ENCODE results near the gene PACS1. TPM values are rescaled to one million over a fixed set of nuclear protein-coding genes. Genes with fewer than 3 reads are reported as not detected.

The PACS1 gene
- polyA plus RNA-seq, 1 of the 3 experiments (the other 2 are of a cell fraction) = 37.3 TPM

DNA sequence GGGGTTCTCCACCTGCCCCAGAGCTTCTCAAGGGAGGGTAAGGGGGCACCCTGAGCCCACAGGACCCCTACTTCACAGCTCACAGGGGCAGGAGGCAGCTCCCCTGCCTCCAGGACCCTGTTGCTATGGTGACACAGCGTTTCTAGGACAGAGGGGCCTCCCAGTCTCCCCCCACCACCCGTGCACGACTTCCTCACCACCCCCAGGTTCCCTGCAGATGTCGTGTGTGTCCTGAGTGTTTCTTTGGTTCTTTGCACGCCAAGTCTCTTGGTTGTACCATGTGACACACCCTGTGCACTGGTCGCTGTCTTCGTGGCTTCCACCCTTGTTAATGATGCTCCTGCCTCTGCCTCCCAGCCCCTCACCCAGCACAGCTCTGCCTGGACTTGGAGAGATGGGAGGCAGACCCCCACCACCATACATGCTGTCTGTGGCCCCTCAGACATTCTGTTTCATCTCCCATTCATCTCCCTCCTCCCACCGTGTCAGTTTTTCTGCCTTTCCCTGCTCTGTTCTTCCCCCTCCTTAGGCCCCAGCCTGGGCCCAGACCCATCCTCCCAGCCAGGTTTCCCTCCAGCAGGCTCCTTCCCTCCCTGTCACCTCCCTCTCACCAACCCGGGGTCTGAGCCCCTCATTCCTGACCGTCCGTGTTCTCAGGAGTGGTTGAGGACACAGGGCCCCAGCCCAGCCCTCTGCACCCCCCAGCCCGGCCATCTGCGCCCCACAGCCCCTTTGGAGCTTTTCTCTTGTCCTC, 173.9 kb downstream of the PACS1 start:
- POLR2A ChIA-PET = no interaction called here

More for the DNA sequence above, 173.9 kb downstream of the PACS1 start:
- H3K4me3 ChIP-seq (ENCODE audit: low read depth in 2 of 2, low read length in 1 of 2) = no peak overlapping the region
- TF ChIP-seq RFX5 (IDR thresholded peaks at IDR 0.05; ENCODE audit: low read length) (no peak), RAD21 (IDR thresholded peaks at IDR 0.05; ENCODE audit: low read length) (no peak), MXI1 (IDR thresholded peaks at IDR 0.05; ENCODE audit: low read depth, low read length) (no peak), GATA2 (CRISPR knock-in tag; IDR thresholded peaks at IDR 0.05) (no peak), CHD2 (IDR thresholded peaks at IDR 0.05; ENCODE audit: low read length, partially characterized antibody) (no peak), TEAD4 (IDR thresholded peaks at IDR 0.05; ENCODE audit: borderline replicate concordance, insufficient read depth) (no peak), YY1 (IDR thresholded peaks at IDR 0.05; ENCODE audit: low read depth) (no peak), USF2 (IDR thresholded peaks at IDR 0.05; ENCODE audit: borderline replicate concordance, low read depth, low read length) (no peak), RXRA (IDR thresholded peaks at IDR 0.05; ENCODE audit: borderline replicate concordance, low read depth) (no peak), EP300 (IDR thresholded peaks at IDR 0.05; ENCODE audit: borderline replicate concordance in 1 of 2, low read depth in 1 of 2, low read length in 1 of 2) (no peak), FOXJ3 (CRISPR knock-in tag; IDR thresholded peaks at IDR 0.05) (no peak), SIN3A (IDR thresholded peaks at IDR 0.05; ENCODE audit: borderline replicate concordance, low read depth, low read length) (no peak), FOXM1 (IDR thresholded peaks at IDR 0.05; ENCODE audit: low read depth) (no peak), ZBTB33 (IDR thresholded peaks at IDR 0.05; ENCODE audit: borderline replicate concordance, low read depth) (no peak), PBX3 (IDR thresholded peaks at IDR 0.05) (no peak), NFIC (IDR thresholded peaks at IDR 0.05; ENCODE audit: borderline replicate concordance) (no peak), MEF2A (IDR thresholded peaks at IDR 0.05; ENCODE audit: borderline replicate concordance, low read depth) (no peak)
- CTCF ChIA-PET = interaction anchor here (0.9 to 1.3 kb wide), 3 partner anchors 21 to 176 kb away, joined by 3 to 5 read pairs (median 3); no protein-coding TSS in a partner anchor
- H3K9me2 ChIP-seq = no peaks in the 10 kb centered on the region
- no peak overlapping the region for H3K9ac ChIP-seq
- H3K36me3 ChIP-seq (replicated peaks in 1 of 2; ENCODE audit: control insufficient read depth in 1 of 2, insufficient read depth in 2 of 2, low read length in 1 of 2) = peaks cover 23 to 78% of the 10 kb centered on the region in 2 experiments
- no peaks in the 10 kb centered on the region for H3K27me3 ChIP-seq (ENCODE audit: insufficient read depth)
- no peaks in the 10 kb centered on the region for H3F3A ChIP-seq (replicated peaks; ENCODE audit: insufficient read depth)
- H3K4me2 ChIP-seq = no peak overlapping the region
- WGBS (ENCODE audit: low lambda C conversion rate) = 84% methylated on average over 13 of the region's 13 CpGs
- no peaks in the 10 kb centered on the region for H4K20me1 ChIP-seq (ENCODE audit: insufficient read depth)
- no peaks in the 10 kb centered on the region for H3K9me3 ChIP-seq
- H2AFZ ChIP-seq (ENCODE audit: low read depth) = no peak overlapping the region
- no peak for DNase-seq
- no peaks in the 10 kb centered on the region for H3K4me1 ChIP-seq (ENCODE audit: control insufficient read depth in 1 of 2, insufficient read depth in 2 of 2, low read depth in 1 of 2, low read length in 1 of 2)
- H3K79me2 ChIP-seq (ENCODE audit: insufficient read depth) = no peaks in the 10 kb centered on the region
- no peak overlapping the region for H3K27ac ChIP-seq (ENCODE audit: low read depth in 2 of 2, low read length in 1 of 2)

Data from SK-N-SH (cell line).